NCI-H226 (cell line): ENCODE measurements around the gene FYB1.

ENCODE experiments used
- DNase-seq: peaks from one replicate; pipeline ENCODE4 v3.0.0-alpha.2; 2015

Gene FYB1

GRCh38 chr5:39076757-39077728 lies 142.3 kb downstream of the FYB1 start:
- DNase-seq, result no peak

- DNase-seq, result no peak
Measured at GRCh38 chr5:39076101-39076756, 143.1 kb downstream of the FYB1 start.

DNA sequence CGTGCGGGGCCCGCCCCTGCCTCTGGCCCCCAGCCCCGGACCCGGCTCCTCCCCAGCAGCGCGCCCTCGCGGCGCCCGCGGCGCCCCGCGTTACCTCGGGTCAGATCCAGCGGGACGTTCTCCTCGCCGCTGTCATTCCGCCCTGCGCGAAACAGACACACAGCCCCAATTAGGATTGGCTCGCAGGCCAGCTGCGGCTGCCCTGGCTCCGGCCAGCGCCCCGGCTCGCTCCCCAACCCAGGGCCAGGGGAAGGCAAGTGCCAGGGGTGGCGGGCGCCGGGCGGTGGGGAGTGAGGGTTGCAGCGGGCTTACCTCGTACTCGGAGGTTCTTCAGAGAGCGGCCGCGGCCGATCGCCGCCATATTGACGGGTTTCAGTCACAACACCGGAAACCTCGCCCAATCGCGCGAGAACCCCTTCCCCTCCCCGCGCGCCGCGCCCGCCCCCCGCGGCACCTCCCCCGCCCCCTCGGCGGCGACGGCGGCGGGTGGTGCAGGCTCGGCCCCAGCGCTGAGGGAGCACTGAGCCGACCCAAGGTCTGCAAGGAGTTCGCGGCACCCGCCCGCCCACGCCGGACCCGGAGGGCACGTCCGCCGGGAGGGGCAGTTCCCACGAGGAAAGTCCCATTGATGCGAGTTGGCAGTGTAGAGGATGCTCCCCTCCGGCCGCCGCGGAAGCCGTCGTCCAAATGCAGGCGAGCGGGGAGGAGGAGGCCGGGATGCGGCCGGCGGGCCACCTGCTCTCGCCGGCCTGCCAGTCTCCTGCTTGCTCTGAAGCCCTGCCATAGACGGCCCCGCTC lies 145.1 kb downstream of the FYB1 start, which contains the start of gene RICTOR:
RICTOR (minus strand) TSS at position 383 of the 798 bp plus-strand sequence; CDS start at position 361, 22 bp downstream.
- peak; percentile 89 for DNase-seq

- DNase-seq, result no peak
Measured at GRCh38 chr5:39073767-39074016, 145.7 kb downstream of the FYB1 start.

DNA sequence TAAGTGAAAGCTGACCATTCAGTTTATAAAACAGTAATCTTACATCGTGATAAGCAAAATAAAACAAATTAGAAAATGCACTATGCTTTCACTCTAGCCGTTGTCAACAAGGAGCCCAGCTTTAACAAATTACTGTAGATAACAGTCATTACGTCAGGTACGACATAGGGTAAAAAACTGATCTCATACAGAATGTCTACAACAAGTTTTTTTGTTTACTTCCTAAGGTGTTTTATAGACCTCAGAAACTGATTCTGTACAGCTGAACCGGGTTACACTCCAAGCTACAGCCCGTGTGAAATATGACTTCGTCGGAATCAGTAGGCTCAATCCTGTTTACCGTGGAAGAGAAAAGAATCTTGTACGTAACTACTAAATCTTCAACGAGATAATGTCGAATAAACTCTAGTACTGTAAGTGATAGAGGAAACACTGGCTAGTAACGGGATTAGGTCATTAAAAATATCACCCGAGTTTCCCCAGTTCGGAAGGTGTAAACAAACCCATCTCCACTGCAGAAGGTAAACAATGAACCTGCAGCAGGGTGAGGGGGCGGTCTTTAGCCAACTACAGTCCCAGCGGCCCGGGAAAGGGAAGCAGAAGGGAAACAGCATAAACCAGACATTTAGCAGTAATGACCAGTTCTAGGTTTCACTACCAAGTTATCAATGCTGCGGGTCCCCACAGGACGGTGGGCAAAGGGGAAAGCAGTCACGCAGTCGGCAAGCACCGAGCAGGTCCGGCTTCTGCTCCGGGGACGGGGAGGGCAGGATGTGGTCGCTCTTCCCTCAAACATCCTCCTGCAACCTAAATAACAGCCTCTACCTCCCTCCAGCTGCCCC lies 146.2 kb downstream of the FYB1 start:
- peak; percentile 26 for DNase-seq

- DNase-seq, result no peak
Measured at GRCh38 chr5:39068099-39068498, 151.3 kb downstream of the FYB1 start.

DNA sequence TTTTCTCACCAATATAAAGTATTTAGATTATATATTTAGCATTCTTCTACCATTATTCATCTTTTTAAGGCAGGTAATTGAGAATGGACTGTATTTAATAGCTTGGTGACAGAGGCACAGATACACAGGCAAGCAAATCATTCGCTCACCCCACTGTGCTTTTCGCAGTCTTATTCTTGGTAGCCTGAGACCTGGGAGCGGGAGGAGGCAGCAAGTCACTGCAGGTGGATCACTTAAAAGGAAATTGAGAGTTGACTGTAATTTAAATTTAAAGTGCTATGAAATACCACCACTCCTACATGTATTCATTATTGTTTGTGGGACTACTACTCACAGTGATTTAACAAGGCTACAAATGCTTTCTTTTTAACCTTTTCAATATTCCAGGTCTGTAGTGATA lies 154.9 kb downstream of the FYB1 start:
- DNase-seq, result no peak

GRCh38 chr5:39063037-39063436 lies 156.3 kb downstream of the FYB1 start:
- no peak for DNase-seq

GRCh38 chr5:39062530-39062929 lies 156.8 kb downstream of the FYB1 start:
- no peak for DNase-seq

- DNase-seq, result no peak
Measured at GRCh38 chr5:39062104-39062503, 157.3 kb downstream of the FYB1 start.

GRCh38 chr5:39059064-39059463 lies 160.3 kb downstream of the FYB1 start:
- DNase-seq, result no peak

DNA sequence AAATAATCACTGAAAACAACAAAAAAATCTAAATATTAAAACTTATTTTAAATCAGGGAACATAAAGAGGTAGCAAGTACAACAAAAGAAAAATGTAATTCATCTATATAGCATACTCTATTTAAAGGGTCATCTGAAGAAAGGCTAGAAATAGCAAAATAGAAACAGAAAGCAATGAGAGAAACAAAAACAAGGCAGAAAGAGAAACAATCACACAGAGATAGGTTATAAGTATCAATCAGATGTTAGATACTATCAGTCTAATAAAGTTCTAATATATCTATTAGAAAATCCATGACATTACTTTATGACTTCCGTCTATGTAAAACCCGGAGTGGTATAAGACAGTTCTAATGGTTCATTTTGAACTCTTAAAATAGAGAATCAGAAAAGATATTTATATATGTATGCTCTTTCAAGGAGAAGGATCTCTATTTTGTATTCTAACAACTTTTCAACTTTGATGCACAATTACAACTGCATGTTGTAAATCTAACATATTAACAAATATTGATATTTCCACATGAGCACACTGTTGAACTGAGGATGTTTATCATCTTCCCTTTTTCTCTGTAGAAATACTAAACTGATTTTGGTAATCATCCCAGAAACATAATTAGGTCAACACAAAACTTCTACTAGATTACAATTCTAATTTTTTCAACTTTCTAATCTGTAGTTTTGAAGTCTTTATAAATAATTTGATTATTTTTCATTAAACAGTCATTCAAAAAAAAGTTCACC lies 161.0 kb downstream of the FYB1 start:
- DNase-seq, result no peak

DNA sequence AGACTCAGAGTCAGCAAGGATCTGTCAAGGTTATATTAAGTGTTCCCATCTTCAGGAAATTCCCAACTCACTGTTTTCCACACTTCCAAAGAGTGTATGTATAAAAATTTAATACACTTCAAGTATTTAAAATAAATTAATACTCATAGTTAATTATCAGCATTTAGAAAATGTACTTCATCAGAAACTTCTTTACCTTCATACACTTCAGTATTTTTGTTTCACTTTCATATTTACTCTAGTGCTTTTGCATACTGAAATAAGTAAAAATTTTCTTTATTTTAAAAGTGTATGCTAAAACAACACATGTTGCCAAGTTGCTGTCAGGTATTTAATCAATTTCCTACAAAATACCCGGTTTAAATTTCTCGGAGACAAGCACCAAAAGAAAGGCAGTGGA lies 161.6 kb downstream of the FYB1 start:
- no peak for DNase-seq

DNA sequence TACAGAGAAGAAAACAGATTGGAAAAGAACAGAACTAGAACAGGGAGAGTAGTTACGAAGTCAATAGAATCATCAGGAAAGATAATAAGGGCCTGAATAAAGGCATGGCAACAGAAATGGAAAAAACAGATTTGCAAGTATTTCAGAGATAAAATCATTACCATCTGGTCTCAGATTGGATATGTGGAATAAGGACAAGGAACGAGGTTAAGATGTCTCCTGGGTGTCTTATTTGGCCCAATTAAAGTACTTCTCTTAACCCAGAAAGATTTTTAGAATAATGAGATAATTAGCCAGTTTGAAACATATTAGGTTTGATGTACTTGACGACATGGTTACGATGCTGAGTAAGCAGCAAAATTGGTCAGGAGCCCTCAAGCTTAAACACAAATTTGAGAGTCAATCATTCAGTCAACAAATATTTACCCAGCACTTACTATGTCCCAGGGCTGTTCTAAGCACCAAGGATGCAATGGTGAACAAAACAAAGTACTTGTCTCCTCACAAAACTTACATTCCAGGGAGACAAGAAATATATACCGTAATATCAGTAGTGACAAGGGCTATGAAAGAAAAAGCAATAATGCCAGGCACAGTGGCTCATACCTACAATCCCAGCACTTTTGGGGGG lies 163.5 kb downstream of the FYB1 start:
- DNase-seq, result no peak
